ENCODE results near the gene EYA2.

EYA2 gene

GRCh38 chr20:47041396-47041899 is 146.8 kb downstream of the EYA2 start:
- no peak overlapping the region for H3K27ac ChIP-seq (ENCODE audit: insufficient read depth, low read length, poor library complexity, severe bottlenecking)
- H3K4me1 ChIP-seq (ENCODE audit: control insufficient read depth, insufficient read depth, low read length, poor library complexity, severe bottlenecking): no peaks in the 10 kb centered on the region
- no peak for DNase-seq
- no peaks in the 10 kb centered on the region for H3K9me3 ChIP-seq (ENCODE audit: control insufficient read depth, low read length)
- no peak overlapping the region for H3K4me3 ChIP-seq (ENCODE audit: insufficient read depth, low read depth, low read length, poor library complexity, severe bottlenecking)
- H3K27me3 ChIP-seq (replicated peaks; ENCODE audit: control insufficient read depth, insufficient read depth, low read length, poor library complexity, severe bottlenecking): no peaks in the 10 kb centered on the region
- H3K36me3 ChIP-seq (ENCODE audit: control insufficient read depth, insufficient read depth, low read length): no peaks in the 10 kb centered on the region

GRCh38 chr20:47042464-47042863 is 147.8 kb downstream of the EYA2 start:
- H3K4me1 ChIP-seq (ENCODE audit: control insufficient read depth, insufficient read depth, low read length, poor library complexity, severe bottlenecking): no peaks in the 10 kb centered on the region
- no peaks in the 10 kb centered on the region for H3K9me3 ChIP-seq (ENCODE audit: control insufficient read depth, low read length)
- no peak overlapping the region for H3K27ac ChIP-seq (ENCODE audit: insufficient read depth, low read length, poor library complexity, severe bottlenecking)
- H3K4me3 ChIP-seq (ENCODE audit: insufficient read depth, low read depth, low read length, poor library complexity, severe bottlenecking): no peak overlapping the region
- DNase-seq: no peak
- no peaks in the 10 kb centered on the region for H3K36me3 ChIP-seq (ENCODE audit: control insufficient read depth, insufficient read depth, low read length)
- H3K27me3 ChIP-seq (replicated peaks; ENCODE audit: control insufficient read depth, insufficient read depth, low read length, poor library complexity, severe bottlenecking): no peaks in the 10 kb centered on the region

DNA sequence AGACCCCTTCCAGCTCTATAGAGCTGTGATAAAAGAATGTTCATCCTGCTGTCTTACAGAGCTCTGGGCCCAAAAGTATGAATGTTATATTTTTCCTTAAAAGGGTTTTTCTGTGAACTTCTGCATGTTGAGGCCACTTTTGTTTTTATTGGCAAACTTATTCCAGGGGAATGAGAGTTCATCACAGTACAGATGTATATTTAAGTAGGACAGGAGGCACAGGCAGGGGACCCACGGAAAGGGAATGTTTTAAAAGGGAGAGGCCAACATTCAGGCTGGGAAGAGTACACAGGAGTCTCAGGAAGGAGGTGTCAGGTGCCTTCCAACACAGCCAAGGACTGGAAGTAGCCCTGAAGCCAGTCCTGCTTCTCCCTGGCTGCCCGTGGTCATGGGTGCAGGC is 148.4 kb downstream of the EYA2 start:
- H3K36me3 ChIP-seq (ENCODE audit: control insufficient read depth, insufficient read depth, low read length): no peaks in the 10 kb centered on the region
- no peaks in the 10 kb centered on the region for H3K4me1 ChIP-seq (ENCODE audit: control insufficient read depth, insufficient read depth, low read length, poor library complexity, severe bottlenecking)
- no peak overlapping the region for H3K27ac ChIP-seq (ENCODE audit: insufficient read depth, low read length, poor library complexity, severe bottlenecking)
- H3K4me3 ChIP-seq (ENCODE audit: insufficient read depth, low read depth, low read length, poor library complexity, severe bottlenecking): no peak overlapping the region
- DNase-seq: no peak
- no peaks in the 10 kb centered on the region for H3K9me3 ChIP-seq (ENCODE audit: control insufficient read depth, low read length)
- H3K27me3 ChIP-seq (replicated peaks; ENCODE audit: control insufficient read depth, insufficient read depth, low read length, poor library complexity, severe bottlenecking): no peaks in the 10 kb centered on the region

GRCh38 chr20:47044938-47045337 is 150.3 kb downstream of the EYA2 start:
- Histone ChIP-seq H3K4me3 (ENCODE audit: insufficient read depth, low read depth, low read length, poor library complexity, severe bottlenecking) (no peak overlapping the region), H3K27me3 (replicated peaks; ENCODE audit: control insufficient read depth, insufficient read depth, low read length, poor library complexity, severe bottlenecking) (no peaks in the 10 kb centered on the region), H3K9me3 (ENCODE audit: control insufficient read depth, low read length) (no peaks in the 10 kb centered on the region), H3K36me3 (ENCODE audit: control insufficient read depth, insufficient read depth, low read length) (no peaks in the 10 kb centered on the region), H3K27ac (ENCODE audit: insufficient read depth, low read length, poor library complexity, severe bottlenecking) (no peak overlapping the region), H3K4me1 (ENCODE audit: control insufficient read depth, insufficient read depth, low read length, poor library complexity, severe bottlenecking) (no peaks in the 10 kb centered on the region)
- no peak for DNase-seq

- no peak overlapping the region for H3K27ac ChIP-seq (ENCODE audit: insufficient read depth, low read length, poor library complexity, severe bottlenecking)
- no peaks in the 10 kb centered on the region for H3K36me3 ChIP-seq (ENCODE audit: control insufficient read depth, insufficient read depth, low read length)
Observed at GRCh38 chr20:47048054-47048453, 153.4 kb downstream of the EYA2 start.

DNA sequence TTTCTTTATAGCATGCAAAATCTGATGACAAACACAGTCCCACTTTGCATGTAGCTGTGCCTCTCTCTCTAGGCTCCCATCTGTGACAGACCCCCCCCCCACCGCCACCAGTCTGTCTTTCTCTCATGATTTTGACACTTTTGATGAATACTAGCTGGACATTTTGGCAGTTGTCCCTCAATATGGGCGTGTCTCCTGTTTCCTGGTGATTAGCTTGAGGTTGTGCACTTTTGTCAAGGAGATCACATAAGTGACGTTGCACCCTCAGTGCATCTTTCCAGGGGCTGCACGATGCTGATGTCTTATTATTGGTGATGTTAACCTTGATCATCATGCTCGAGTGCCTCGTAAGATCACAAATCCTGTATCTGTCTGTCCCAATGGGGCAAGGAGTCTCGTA is 155.1 kb downstream of the EYA2 start:
- no peak for DNase-seq
- Histone ChIP-seq H3K27me3 (replicated peaks; ENCODE audit: control insufficient read depth, insufficient read depth, low read length, poor library complexity, severe bottlenecking) (no peaks in the 10 kb centered on the region), H3K36me3 (ENCODE audit: control insufficient read depth, insufficient read depth, low read length) (no peaks in the 10 kb centered on the region)

More at GRCh38 chr20:47048054-47048453, 153.4 kb downstream of the EYA2 start:
- H3K4me3 ChIP-seq (ENCODE audit: insufficient read depth, low read depth, low read length, poor library complexity, severe bottlenecking): no peak overlapping the region
- H3K4me1 ChIP-seq (ENCODE audit: control insufficient read depth, insufficient read depth, low read length, poor library complexity, severe bottlenecking): no peaks in the 10 kb centered on the region
- no peak for DNase-seq
- no peaks in the 10 kb centered on the region for H3K27me3 ChIP-seq (replicated peaks; ENCODE audit: control insufficient read depth, insufficient read depth, low read length, poor library complexity, severe bottlenecking)
- no peaks in the 10 kb centered on the region for H3K9me3 ChIP-seq (ENCODE audit: control insufficient read depth, low read length)

DNA sequence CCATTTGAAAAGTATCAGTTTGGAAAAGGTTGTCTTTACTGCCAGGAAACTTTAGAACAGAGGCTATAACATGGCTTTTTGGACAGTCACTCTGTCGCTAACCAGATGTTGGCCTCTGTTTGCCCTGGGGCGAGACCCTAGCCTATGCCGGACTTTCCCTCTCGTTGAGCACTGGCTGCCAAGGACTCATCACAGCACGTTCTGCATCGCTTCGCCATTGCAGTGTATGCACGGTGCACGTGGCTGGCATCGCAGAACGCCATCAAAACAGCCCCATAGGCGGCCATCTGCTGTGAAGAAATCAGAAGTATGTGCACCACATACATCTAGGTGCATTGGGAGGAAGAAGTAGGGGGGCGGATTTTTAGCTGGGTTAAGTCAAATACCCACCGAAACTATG is 156.4 kb downstream of the EYA2 start:
- H3K4me3 ChIP-seq (ENCODE audit: insufficient read depth, low read depth, low read length, poor library complexity, severe bottlenecking): no peak overlapping the region
- H3K27ac ChIP-seq (ENCODE audit: insufficient read depth, low read length, poor library complexity, severe bottlenecking): no peak overlapping the region
- DNase-seq: no peak
- H3K27me3 ChIP-seq (replicated peaks; ENCODE audit: control insufficient read depth, insufficient read depth, low read length, poor library complexity, severe bottlenecking): no peaks in the 10 kb centered on the region
- H3K9me3 ChIP-seq (ENCODE audit: control insufficient read depth, low read length): no peaks in the 10 kb centered on the region
- H3K36me3 ChIP-seq (ENCODE audit: control insufficient read depth, insufficient read depth, low read length): no peaks in the 10 kb centered on the region
- no peaks in the 10 kb centered on the region for H3K4me1 ChIP-seq (ENCODE audit: control insufficient read depth, insufficient read depth, low read length, poor library complexity, severe bottlenecking)

More for the DNA sequence above, 155.1 kb downstream of the EYA2 start:
- Histone ChIP-seq H3K9me3 (ENCODE audit: control insufficient read depth, low read length) (no peaks in the 10 kb centered on the region), H3K4me3 (ENCODE audit: insufficient read depth, low read depth, low read length, poor library complexity, severe bottlenecking) (no peak overlapping the region), H3K4me1 (ENCODE audit: control insufficient read depth, insufficient read depth, low read length, poor library complexity, severe bottlenecking) (no peaks in the 10 kb centered on the region), H3K27ac (ENCODE audit: insufficient read depth, low read length, poor library complexity, severe bottlenecking) (no peak overlapping the region)

DNA sequence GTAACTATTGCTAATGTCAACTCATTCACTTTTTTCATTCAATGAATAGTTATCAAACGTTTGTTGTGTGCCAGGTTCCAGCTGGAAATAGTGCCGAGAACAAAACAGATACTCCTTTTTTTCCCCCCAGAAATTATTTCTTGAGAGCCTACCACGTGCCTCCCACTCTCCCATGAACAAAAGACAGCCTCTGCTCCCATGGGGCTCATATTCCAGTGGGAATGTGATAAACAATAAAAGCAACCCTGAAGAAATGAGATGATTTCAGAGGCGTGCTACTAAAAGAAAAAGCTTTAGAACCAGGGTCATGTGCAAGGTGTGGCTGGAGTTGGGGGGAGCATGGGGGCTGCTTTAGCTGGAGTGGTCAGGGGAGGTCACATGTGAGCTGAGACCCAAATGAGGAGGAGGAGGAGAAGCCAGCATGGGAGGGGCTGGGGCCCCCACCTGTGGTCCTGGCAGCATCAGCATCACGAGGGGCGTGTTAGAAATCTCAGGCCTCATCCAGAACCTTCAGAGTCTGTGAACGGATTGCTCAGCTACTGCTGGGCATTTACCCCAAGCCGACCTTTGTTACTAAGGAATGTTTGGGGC is 157.4 kb downstream of the EYA2 start:
- H3K4me1 ChIP-seq (ENCODE audit: control insufficient read depth, insufficient read depth, low read length, poor library complexity, severe bottlenecking): no peaks in the 10 kb centered on the region
- DNase-seq: no peak
- H3K4me3 ChIP-seq (ENCODE audit: insufficient read depth, low read depth, low read length, poor library complexity, severe bottlenecking): no peak overlapping the region
- H3K27ac ChIP-seq (ENCODE audit: insufficient read depth, low read length, poor library complexity, severe bottlenecking): no peak overlapping the region
- no peaks in the 10 kb centered on the region for H3K36me3 ChIP-seq (ENCODE audit: control insufficient read depth, insufficient read depth, low read length)
- H3K9me3 ChIP-seq (ENCODE audit: control insufficient read depth, low read length): no peaks in the 10 kb centered on the region
- H3K27me3 ChIP-seq (replicated peaks; ENCODE audit: control insufficient read depth, insufficient read depth, low read length, poor library complexity, severe bottlenecking): no peaks in the 10 kb centered on the region

- Histone ChIP-seq H3K27ac (ENCODE audit: insufficient read depth, low read length, poor library complexity, severe bottlenecking) (no peak overlapping the region), H3K9me3 (ENCODE audit: control insufficient read depth, low read length) (no peaks in the 10 kb centered on the region), H3K27me3 (replicated peaks; ENCODE audit: control insufficient read depth, insufficient read depth, low read length, poor library complexity, severe bottlenecking) (no peaks in the 10 kb centered on the region), H3K36me3 (ENCODE audit: control insufficient read depth, insufficient read depth, low read length) (no peaks in the 10 kb centered on the region), H3K4me3 (ENCODE audit: insufficient read depth, low read depth, low read length, poor library complexity, severe bottlenecking) (no peak overlapping the region), H3K4me1 (ENCODE audit: control insufficient read depth, insufficient read depth, low read length, poor library complexity, severe bottlenecking) (no peaks in the 10 kb centered on the region)
- no peak for DNase-seq
Observed at GRCh38 chr20:47054506-47054905, 159.9 kb downstream of the EYA2 start.

DNA sequence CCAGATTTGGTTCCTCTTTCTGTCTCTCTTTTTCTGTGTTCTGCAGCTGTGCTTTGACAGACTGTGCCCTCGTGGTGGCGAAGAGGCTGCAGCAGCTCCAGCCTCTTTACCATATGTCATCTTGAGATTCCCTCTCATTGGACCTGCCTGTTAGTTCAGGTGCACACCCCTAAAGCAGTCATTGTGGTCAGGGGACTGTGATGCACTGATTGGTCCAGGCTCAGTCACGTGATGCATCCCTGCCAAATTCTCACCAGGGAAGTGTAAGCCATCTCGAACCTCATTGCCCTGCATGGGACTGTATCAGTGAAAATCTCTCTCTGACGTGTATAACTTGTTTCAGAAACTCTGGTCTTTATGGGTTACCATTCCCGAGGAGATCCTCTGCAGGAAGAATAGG is 160.3 kb downstream of the EYA2 start:
- Histone ChIP-seq H3K9me3 (ENCODE audit: control insufficient read depth, low read length) (no peaks in the 10 kb centered on the region), H3K4me1 (ENCODE audit: control insufficient read depth, insufficient read depth, low read length, poor library complexity, severe bottlenecking) (no peaks in the 10 kb centered on the region), H3K36me3 (ENCODE audit: control insufficient read depth, insufficient read depth, low read length) (no peaks in the 10 kb centered on the region), H3K27me3 (replicated peaks; ENCODE audit: control insufficient read depth, insufficient read depth, low read length, poor library complexity, severe bottlenecking) (no peaks in the 10 kb centered on the region), H3K4me3 (ENCODE audit: insufficient read depth, low read depth, low read length, poor library complexity, severe bottlenecking) (no peak overlapping the region), H3K27ac (ENCODE audit: insufficient read depth, low read length, poor library complexity, severe bottlenecking) (no peak overlapping the region)
- no peak for DNase-seq

All from effector memory CD4-positive, alpha-beta T cell (primary cell).